NCI-H128 (cell line): ENCODE data around the gene HMMR.
"Not testable (repeated sequence)": the region's sequence is repeated elsewhere in the genome, so short reads cannot be mapped to it uniquely, and the experiment has no call there.

Experiments used
- DNase-seq: peaks from one replicate; lab custom pipeline; 2025; ENCODE audit not compliant: unreplicated experiment; lab: John Stamatoyannopoulos, UW

The HMMR gene

DNA sequence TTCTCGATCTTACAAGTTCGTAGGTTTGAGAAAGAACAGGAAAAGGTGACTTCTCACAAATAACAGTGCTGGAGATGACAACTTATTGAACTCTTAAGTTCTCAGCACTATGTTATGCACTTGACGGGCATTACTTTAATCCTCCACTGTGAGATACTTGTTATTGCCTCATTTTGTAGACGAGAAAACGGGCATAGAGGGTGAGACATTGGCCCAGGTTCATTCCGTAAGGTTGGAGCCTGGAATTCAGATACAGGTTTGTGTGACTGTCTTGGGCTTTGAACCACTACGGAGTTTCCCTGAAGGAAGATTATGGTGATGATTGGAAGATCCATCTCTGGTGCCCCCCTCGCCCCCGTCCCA, 45.6 kb downstream of the HMMR start:
- no peak for DNase-seq

DNA sequence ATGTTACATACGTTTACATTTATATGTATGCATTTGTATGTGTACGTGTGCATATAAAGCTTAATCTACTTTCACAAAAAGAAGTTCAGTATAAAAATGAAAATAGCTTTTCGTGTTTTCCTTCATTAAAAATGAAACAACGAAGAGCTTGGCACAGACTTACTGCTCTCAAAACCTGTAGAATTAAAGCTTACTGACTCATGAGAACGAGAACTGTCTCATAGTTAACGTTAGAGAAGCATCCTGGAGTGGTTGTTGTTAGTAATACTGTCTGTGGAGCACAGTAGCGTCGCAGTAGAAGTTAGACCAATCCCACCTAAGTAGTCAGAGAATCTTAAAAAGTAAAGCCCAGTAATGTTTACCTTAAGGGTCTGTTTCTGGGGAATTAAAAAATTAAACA, 46.3 kb downstream of the HMMR start:
- no peak for DNase-seq

DNA sequence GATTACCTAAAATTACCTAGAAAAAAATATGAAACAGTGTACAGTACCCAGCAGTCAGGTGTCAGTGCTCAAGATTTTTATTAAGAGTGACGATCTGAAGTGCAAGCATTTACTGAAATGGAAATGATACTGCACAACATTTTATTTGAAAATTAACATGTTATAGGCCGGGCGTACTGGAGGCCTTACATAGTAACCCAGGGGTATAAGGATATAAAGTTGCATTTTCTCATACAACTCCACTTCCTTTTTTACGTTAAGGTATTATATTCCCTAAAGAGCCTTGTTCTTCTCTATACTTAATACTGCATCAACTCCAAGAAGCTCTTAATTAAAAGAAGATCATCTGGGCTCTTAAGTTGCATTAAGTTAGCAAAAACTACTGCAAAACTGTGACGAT, 48.3 kb downstream of the HMMR start:
- no peak for DNase-seq

DNA sequence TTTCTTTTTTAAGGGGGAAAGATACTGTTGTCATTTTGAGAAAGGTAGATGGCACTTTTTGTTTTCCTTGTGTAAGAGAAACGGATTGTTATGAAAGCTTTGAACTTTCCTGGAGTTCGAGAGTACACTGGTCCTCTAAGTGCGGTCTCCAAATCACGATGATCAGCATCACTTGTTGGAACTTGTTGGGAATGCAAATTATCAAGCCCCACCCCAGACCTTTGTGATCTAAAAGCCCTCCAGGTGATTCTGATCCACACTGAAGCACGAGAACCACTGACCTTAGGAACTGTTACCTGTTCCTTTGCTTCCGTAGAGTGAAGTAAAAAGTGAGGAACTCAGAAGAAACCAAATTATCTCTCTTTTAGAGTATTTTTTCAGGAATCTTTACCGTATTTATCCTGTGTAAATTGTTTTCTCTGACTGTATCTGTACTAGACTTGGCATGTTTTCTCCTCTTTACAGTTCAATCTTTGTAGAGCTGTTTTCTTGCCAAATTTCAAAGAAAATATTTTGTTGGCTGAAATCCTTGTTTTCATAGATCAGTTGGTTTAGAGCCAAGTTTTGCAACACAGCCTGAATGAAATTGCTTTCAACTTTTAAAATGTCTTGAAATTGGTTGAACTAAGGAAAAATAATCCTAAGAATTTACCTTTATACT, 49.0 kb downstream of the HMMR start:
- no peak for DNase-seq

DNA sequence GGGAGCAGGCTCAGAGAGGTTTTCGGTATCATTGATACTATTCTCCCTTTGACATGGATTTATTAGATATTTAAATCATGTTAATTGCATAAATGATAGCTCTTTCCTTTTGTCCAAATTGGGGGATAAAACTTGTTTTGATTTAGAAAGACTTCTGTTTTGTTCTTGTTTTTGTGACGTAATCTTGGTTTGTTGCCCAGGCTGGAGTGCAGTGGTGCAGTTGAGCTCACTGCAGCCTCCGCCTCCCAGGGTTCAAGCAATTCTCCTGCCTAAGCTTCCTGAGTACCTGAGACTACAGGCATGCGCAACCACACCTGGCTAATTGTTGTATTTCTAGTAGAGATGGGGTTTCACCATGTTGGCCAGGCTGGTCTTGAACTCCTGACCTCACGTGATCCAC, 52.1 kb downstream of the HMMR start:
- no peak for DNase-seq

DNA sequence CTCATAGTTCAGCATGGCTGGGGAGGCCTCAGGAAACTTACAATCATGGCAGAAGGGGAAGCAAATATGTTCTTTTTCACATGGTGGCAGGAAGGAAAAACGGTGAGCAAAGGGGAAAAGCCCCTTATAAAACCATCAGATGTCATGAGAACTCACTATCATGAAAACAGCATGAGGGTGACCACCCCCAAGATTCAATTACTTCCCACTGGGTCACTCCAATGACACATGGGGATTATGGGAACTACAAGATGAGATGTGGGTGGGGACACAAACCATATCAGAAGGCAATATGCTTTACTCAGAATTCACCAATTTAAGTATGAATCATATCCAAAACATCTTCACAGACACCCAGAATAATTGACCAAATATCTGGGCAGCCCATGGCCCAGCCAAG, 64.7 kb downstream of the HMMR start:
- no peak for DNase-seq

DNA sequence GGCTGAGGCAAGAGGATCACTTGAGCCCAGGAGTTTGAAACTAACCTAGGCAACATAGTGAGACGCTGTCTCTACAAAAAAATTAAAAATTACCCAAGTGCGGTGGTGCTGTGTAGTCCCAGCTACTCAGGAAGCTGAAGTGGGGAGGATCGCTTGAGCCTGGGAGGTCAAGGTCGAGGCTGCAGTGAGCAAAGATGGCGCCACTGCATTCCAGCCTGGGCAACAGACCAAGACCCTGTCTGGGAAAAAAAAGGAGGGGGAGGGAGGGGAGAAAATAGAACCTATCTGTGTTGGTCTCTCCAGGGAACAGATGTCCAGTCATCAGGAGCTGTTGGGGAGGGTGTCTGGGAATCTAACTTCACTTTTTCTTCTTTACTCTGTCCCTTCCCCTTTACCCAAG, 69.3 kb downstream of the HMMR start:
- no peak for DNase-seq

DNA sequence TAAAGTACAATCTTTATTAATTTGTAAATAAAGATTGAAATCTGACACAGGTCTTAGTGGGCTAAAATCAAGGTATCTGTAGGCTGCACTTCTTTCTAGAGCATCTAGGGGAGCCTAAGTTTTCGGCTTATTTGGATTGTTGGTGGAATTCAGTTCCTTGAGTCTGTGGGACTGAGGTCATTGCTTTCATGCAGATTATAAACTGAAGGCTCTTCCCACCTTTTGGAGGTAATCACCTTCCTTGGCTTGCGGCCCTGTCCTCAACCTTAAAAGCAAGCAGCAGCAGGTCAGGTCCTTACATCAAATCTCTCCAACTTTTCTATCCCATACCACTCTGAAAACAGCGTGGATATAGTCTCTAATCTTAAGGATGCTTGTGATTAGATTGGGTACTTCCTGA, 70.8 kb downstream of the HMMR start:
- no peak for DNase-seq

DNA sequence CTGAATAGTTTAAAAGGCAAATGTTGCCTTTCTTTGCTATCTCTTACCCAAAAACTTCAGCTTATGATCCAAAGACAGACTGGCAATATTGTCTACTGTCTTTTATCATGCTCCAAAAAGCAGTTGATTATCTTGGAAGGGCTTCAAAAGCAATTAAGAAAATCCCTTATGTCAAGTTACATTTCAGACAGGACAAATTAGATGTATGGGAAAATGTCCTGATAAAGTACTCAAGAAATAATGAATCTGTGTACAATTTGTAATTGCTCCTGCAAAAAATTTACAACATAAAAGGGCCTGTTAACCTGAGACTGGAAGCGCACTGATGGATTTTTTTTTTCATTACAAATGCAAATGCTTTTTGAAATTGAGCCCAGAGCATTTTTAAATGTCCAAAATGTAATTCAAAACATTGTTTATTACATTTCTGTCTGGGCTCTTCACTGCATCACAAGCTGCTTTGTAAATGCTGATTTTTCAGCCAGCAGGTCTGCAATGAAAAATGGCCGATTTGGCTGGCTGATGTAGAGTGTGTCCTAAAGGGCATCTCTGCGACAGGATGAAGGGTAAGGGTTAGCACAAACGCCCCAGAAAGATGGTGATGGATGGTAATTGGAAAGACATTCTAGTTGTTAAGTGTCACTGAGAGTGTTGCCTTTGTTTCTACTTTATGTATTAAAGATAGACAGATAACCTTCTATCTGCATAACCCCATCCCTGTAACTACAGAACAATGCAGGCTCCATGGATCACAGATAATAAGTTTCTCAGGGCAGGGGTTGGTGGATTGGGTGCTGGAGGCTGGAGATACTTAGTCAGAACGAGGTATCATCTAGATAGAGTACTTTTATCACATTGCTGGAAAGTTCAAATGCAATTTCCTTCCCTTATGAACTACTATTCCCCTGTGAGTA, 72.0 kb downstream of the HMMR start:
- no peak for DNase-seq

DNA sequence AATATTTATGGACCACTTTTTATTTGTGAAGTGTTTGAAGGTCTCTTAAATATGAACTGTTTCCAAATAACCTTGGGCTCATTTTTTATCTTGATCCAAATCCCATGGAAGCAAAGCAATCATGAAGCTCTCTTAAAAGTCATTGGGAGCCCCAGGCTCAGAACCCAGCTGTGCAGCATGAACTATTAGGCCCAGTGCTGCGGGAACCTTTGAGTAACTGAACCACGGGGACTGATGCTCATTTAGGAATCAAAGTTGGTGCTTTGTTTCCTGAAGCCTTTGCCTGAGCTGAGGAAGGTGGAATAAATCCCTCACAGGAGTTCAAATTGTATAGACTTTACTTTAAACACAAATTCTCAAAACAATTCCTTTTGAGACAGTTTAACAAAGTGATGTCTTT, 72.8 kb downstream of the HMMR start:
- no peak for DNase-seq

DNA sequence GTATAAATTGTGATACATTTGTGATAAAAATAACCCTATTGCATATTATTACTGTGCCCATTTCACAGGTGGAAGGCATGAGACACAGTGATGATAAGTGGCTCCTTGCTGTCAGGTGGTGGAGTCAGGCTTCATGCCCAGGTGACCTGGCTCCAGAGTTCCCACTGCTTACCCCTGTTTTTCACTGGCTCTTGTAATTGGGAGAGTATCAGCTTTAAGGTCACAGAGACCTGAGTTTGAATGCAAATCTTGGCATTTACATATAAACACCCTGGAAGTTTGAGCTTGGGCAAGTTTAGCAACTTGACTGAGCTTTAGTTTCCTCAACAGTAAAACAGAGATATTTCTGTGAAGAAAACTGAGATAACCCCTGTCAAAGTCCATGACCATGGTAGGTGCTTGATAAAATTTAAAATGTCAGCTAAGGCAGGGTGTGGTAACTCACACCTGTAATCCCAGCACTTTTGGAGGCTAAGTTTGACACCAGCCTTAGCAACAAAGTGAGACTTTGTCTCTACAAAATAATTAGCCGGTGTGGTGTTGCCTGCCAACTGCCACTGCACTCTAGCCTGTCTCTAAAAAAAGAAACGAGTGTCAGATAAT, 74.2 kb downstream of the HMMR start:
- no peak for DNase-seq

DNA sequence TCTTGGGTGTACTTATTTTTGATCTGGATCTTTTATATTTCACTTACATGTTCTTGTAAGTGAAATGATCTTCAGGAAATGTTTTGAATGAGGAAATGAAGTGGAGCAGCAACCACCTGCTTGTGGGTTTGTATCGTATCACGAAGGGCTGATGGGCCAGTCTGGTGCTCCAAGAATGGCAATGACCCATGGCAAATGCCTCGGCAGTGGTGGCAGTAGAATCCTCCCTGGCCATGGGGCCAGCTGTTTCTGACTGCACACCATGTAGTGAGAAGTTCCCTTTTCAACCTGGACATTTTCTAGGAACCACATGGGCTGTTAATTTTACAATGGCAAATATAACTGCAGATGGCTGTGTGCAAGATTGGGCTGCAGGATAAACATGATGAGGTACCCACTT, 74.9 kb downstream of the HMMR start:
- no peak for DNase-seq

DNA sequence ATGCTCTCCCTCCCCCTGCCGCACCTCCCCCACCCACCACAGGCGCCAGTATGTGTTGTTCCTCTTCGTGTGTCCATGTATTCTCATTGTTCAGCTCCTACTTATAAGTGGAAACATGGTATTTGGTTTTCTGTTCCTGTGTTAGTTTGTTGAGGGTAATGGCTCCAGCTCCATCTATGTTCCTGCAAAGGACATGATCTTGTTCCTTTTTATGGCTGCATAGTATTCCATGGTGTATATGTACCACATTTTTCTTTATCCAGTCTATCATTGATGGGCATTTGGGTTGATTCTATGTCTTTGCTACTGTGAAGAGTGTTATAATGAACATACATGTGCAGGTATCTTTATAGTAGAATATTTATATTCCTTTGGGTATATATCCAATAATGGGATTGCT, 76.0 kb downstream of the HMMR start:
- DNase-seq, result not testable (repeated sequence)

DNA sequence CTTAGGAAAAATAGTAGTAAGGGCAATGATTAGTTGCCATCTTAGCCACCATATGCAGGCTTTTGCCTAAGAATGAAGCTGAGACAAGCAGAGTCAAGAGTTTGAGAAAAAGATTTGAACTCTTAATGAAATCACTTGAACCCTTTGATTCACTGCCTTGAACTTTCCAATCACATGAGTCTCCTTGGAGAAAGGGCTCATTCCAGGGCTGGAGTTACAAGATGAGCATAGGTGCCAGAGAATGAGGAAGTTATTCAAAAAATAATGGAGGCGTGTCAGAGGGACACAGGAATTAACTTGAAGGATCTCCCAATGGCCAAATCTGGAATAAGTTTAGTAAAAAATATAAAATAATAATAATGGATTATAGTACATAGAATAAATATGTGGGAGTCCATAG, 80.3 kb downstream of the HMMR start:
- DNase-seq, result no peak
